ENCODE measurements around the gene RFX2.

- TF ChIP-seq TCF12 (IDR thresholded peaks at IDR 0.05; ENCODE audit: low read depth, low read length): no peak
- TF ChIP-seq SUZ12 (IDR thresholded peaks at IDR 0.05; ENCODE audit: unreplicated experiment): no peak
- no peak for TF ChIP-seq MYC (IDR thresholded peaks at IDR 0.05; ENCODE audit: insufficient read depth, insufficient read length, insufficient replicate concordance, low read length, severe bottlenecking)
- TF ChIP-seq ZNF274 (IDR thresholded peaks at IDR 0.05; ENCODE audit: insufficient read depth, insufficient read length): no peak
- no peak for TF ChIP-seq SMC3 (IDR thresholded peaks at IDR 0.05; ENCODE audit: borderline replicate concordance, low read length)
- no peak for TF ChIP-seq SIX5 (IDR thresholded peaks at IDR 0.05; ENCODE audit: low read depth, low read length, severe bottlenecking)
- TF ChIP-seq ZNF217 (IDR thresholded peaks at IDR 0.05): no peak
- no peak for TF ChIP-seq HDAC2 (IDR thresholded peaks at IDR 0.05)
- no peak for TF ChIP-seq STAT3 (IDR thresholded peaks at IDR 0.05; ENCODE audit: low read depth, low read length)
- TF ChIP-seq EP300 (IDR thresholded peaks at IDR 0.05; ENCODE audit: borderline replicate concordance in 1 of 2, control insufficient read depth in 1 of 2, low read depth in 2 of 2, low read length in 2 of 2): no peak
- TF ChIP-seq RFX5 (IDR thresholded peaks at IDR 0.05; ENCODE audit: low read depth, low read length): no peak
- TF ChIP-seq, protein P1, sequence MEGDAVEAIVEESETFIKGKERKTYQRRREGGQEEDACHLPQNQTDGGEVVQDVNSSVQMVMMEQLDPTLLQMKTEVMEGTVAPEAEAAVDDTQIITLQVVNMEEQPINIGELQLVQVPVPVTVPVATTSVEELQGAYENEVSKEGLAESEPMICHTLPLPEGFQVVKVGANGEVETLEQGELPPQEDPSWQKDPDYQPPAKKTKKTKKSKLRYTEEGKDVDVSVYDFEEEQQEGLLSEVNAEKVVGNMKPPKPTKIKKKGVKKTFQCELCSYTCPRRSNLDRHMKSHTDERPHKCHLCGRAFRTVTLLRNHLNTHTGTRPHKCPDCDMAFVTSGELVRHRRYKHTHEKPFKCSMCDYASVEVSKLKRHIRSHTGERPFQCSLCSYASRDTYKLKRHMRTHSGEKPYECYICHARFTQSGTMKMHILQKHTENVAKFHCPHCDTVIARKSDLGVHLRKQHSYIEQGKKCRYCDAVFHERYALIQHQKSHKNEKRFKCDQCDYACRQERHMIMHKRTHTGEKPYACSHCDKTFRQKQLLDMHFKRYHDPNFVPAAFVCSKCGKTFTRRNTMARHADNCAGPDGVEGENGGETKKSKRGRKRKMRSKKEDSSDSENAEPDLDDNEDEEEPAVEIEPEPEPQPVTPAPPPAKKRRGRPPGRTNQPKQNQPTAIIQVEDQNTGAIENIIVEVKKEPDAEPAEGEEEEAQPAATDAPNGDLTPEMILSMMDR (IDR thresholded peaks at IDR 0.05 in 2 of 3, conservative IDR thresholded peaks at IDR 0.05 in 1 of 3; ENCODE audit: control insufficient read depth in 2 of 3, extremely low read depth in 1 of 3, insufficient read depth in 1 of 3, low read depth in 3 of 3, low read length in 3 of 3): no peak
Measured at GRCh38 chr19:6039566-6040225, 70.6 kb downstream of the RFX2 start.
